HCT116 (cell line): ENCODE data around the gene TMEM9B. TPM values are rescaled to one million over a fixed set of nuclear protein-coding genes. Genes with fewer than 3 reads are reported as not detected.

Experiments used
- ATAC-seq: fragments of 200-7000 bp; cut with Tn5 transposase; 2 replicates; pipeline ENCODE4 v1.9.1; 2020; ENCODE audit warnings: mild to moderate bottlenecking, moderate library complexity
- BruUV-seq: library from RNA; stranded (reverse); fragments of 400-500 nt; replicated peaks from 2 replicates; lab custom pipeline; 2021; lab: Mats Ljungman, UMichigan
- CTCF ChIA-PET: fragments of 300-600 bp; sonication (Branson Sonifier 250); formaldehyde crosslinking; loops from one replicate; lab custom pipeline; 2021; ENCODE audit warnings: antibody characterized with exemption; lab: Charles Lee
- POLR2A ChIA-PET: fragments of 300-600, 350-600 bp; sonication (Branson Sonifier 250); formaldehyde crosslinking; loops from one replicate; lab custom pipeline; 2021; ENCODE audit warnings: antibody characterized with exemption; lab: Charles Lee
- RAD21 ChIA-PET, 2 experiments: fragments of 300-600 bp; sonication (Branson Sonifier 250); formaldehyde crosslinking; loops; one replicate each; lab custom pipeline; 2023; ENCODE audit warnings: low total read pairs in 2 of 2; ENCODE audit not compliant: uncharacterized antibody in 2 of 2, unreplicated experiment in 2 of 2, low non-redundant PET in 1 of 2; lab: Charles Lee
- DNase-seq: peaks from one replicate; pipeline ENCODE4 v3.0.0-alpha.2; 2010; ENCODE audit warnings: low read depth, low spot score
- H2AFZ ChIP-seq: fragments of 200-600 bp; shearing (Covaris generic), sonication (generic); 2 replicates; pipeline ENCODE4 v1.6.1; 2017; ENCODE audit warnings: low read depth, mixed run types, mixed read lengths, antibody characterized with exemption, low read length; ENCODE audit not compliant: poor library complexity, severe bottlenecking
- H3K27ac ChIP-seq: 2 replicates; pipeline ENCODE4 v1.5.1; 2012; ENCODE audit warnings: low read depth, low read length
- H3K27me3 ChIP-seq: fragments of 200-600 bp; sonication (generic); 2 replicates; pipeline ENCODE4 v1.6.1; 2016; ENCODE audit warnings: mixed run types, low read length, mixed read lengths; ENCODE audit not compliant: insufficient read depth
- H3K36me3 ChIP-seq, 2 experiments: fragments of 200-500 bp in 1 of 2; fragments of 200-600 bp in 1 of 2; sonication (Bioruptor generic) in 1 of 2; sonication (generic) in 1 of 2; 2 replicates each; pipeline versions ENCODE4 v1.5.1 to v1.6.1; 2014 to 2016; ENCODE audit warnings: low read length in 2 of 2, inconsistent platforms in 1 of 2, mixed read lengths in 1 of 2, mixed run types in 1 of 2; ENCODE audit not compliant: insufficient read depth in 2 of 2, control insufficient read depth in 1 of 2
- H3K4me1 ChIP-seq, 2 experiments: fragments of 200-600 bp in 1 of 2; sonication (generic) in 1 of 2; 2 replicates each; pipeline versions ENCODE4 v1.5.1 to v1.6.1; 2012 to 2017; ENCODE audit warnings: low read length in 2 of 2, inconsistent platforms in 1 of 2, mild to moderate bottlenecking in 1 of 2, mixed read lengths in 1 of 2, mixed run types in 1 of 2, moderate library complexity in 1 of 2; ENCODE audit not compliant: insufficient read depth in 2 of 2, control insufficient read depth in 1 of 2
- H3K4me2 ChIP-seq: fragments of 200-600 bp; sonication (generic); 2 replicates; pipeline ENCODE4 v1.6.1; 2017; ENCODE audit warnings: mixed run types, low read length, mixed read lengths
- H3K4me3 ChIP-seq, 2 experiments: fragments of 200-600 bp in 1 of 2; sonication (generic) in 1 of 2; replicated peaks in 1 of 2; 2 replicates each; pipeline ENCODE4 v1.5.1; 2011 to 2016; ENCODE audit warnings: low read length in 2 of 2, control low read depth in 1 of 2, low read depth in 1 of 2, mild to moderate bottlenecking in 1 of 2, mixed read lengths in 1 of 2, mixed run types in 1 of 2
- H3K79me2 ChIP-seq: fragments of 200-600 bp; sonication (generic); 2 replicates; pipeline ENCODE4 v1.6.1; 2017; ENCODE audit warnings: mild to moderate bottlenecking, mixed run types, low read length, moderate library complexity, mixed read lengths; ENCODE audit not compliant: insufficient read depth
- H3K9ac ChIP-seq: fragments of 200-600 bp; sonication (generic); 2 replicates; pipeline ENCODE4 v1.6.1; 2016; ENCODE audit warnings: low read length, mixed read lengths
- H3K9me2 ChIP-seq: fragments of 200-600 bp; sonication (generic), shearing (Covaris generic); 2 replicates; pipeline ENCODE4 v1.6.1; 2017; ENCODE audit warnings: mixed run types, mild to moderate bottlenecking, moderate library complexity; ENCODE audit not compliant: insufficient read depth
- H3K9me3 ChIP-seq, 2 experiments: fragments of 200-500 bp in 1 of 2; fragments of 200-600 bp in 1 of 2; sonication (Bioruptor generic) in 1 of 2; sonication (generic) in 1 of 2; 2 replicates each; pipeline ENCODE4 v1.6.1; 2014 to 2017; ENCODE audit warnings: low read length in 2 of 2, mixed read lengths in 2 of 2, inconsistent platforms in 1 of 2, low read depth in 1 of 2, mild to moderate bottlenecking in 1 of 2, mixed run types in 1 of 2, moderate library complexity in 1 of 2; ENCODE audit not compliant: control insufficient read depth in 1 of 2, insufficient read depth in 1 of 2
- H4K20me1 ChIP-seq: fragments of 200-600 bp; sonication (generic), shearing (Covaris generic); 2 replicates; pipeline ENCODE4 v1.6.1; 2017; ENCODE audit warnings: mixed run types, mild to moderate bottlenecking, moderate library complexity; ENCODE audit not compliant: insufficient read depth
- CEBPB ChIP-seq: IDR thresholded peaks from 2 replicates; pipeline ENCODE4 v1.6.1; 2012; ENCODE audit warnings: low read depth
- CTCF ChIP-seq, 3 experiments: fragments of 200-600 bp in 1 of 3; sonication (generic) in 1 of 3; IDR thresholded peaks in 2 of 3; conservative IDR thresholded peaks in 1 of 3; 2 replicates each; pipeline ENCODE4 v1.5.1; 2012 to 2017; ENCODE audit warnings: low read depth in 2 of 3, low read length in 2 of 3, antibody characterized with exemption in 1 of 3, borderline replicate concordance in 1 of 3, control low read depth in 1 of 3, mild to moderate bottlenecking in 1 of 3, mixed read lengths in 1 of 3, mixed run types in 1 of 3, moderate library complexity in 1 of 3; ENCODE audit not compliant: insufficient read depth in 1 of 3
- EGR1 ChIP-seq: IDR thresholded peaks from 2 replicates; pipeline ENCODE4 v1.6.1; 2012; ENCODE audit warnings: low read depth
- ELF1 ChIP-seq: IDR thresholded peaks from 2 replicates; pipeline ENCODE4 v1.6.1; 2012; ENCODE audit warnings: low read depth, borderline replicate concordance
- EZH2phosphoT487 ChIP-seq: fragments of 200-600 bp; IDR thresholded peaks from 2 replicates; pipeline ENCODE4 v1.6.1; 2018; ENCODE audit warnings: antibody characterized with exemption, borderline replicate concordance
- POLR2A ChIP-seq: IDR thresholded peaks from 2 replicates; pipeline ENCODE4 v1.7.0; 2011; ENCODE audit warnings: borderline replicate concordance; ENCODE audit not compliant: insufficient read depth, insufficient read length; ENCODE audit errors: extremely low read depth
- POLR2AphosphoS5 ChIP-seq: IDR thresholded peaks from 2 replicates; pipeline ENCODE4 v1.6.1; 2011; ENCODE audit warnings: mild to moderate bottlenecking, low read depth, low read length, moderate library complexity
- REST ChIP-seq: IDR thresholded peaks from 2 replicates; pipeline ENCODE4 v1.6.1; 2012; ENCODE audit warnings: low read depth
- SIN3A ChIP-seq: IDR thresholded peaks from 2 replicates; pipeline ENCODE4 v1.6.1; 2012; ENCODE audit warnings: low read depth
- SP1 ChIP-seq: IDR thresholded peaks from 2 replicates; pipeline ENCODE4 v1.6.1; 2012; ENCODE audit warnings: low read depth
- TCF7L2 ChIP-seq: IDR thresholded peaks from 2 replicates; pipeline ENCODE4 v1.7.0; 2011; ENCODE audit warnings: borderline replicate concordance, inconsistent platforms; ENCODE audit not compliant: insufficient read depth, insufficient read length; ENCODE audit errors: extremely low read depth
- ZNF274 ChIP-seq: fragments of 200-500 bp; sonication (Bioruptor generic); IDR thresholded peaks from 2 replicates; pipeline ENCODE4 v1.6.1; 2014; ENCODE audit warnings: mild to moderate bottlenecking, low read depth, low read length, inconsistent platforms
- intact Hi-C: fragments of 100-400 bp; cut with micrococcal nuclease; formaldehyde crosslinking; loops from 2 replicates; pipeline ENCODE4 v1.10.0; 2022
- total RNA-seq: library from RNA; stranded (reverse); gene quantifications from one replicate; pipeline ENCODE4 v1.2.1, GENCODE V29; 2021; ENCODE audit not compliant: unreplicated experiment
- TF ChIP-seq, protein P1 (sequence below): IDR thresholded peaks from 2 replicates; pipeline ENCODE4 v1.6.1; 2012

The TMEM9B gene
- total RNA-seq, 1 experiment from 2014 or later, result 26.8 TPM

GRCh38 chr11:8971924-8972316 lies 7.7 kb upstream of the TMEM9B start:
- BruUV-seq, result no TSS peak
- RAD21 ChIA-PET, result no interaction called here
- ATAC-seq, result no peak
- CTCF ChIA-PET, result no interaction called here
- POLR2A ChIA-PET, result no interaction called here
- intact Hi-C loops, result no loop called here
- H3K27me3 ChIP-seq, result no peaks in the 10 kb centered on the region
- H4K20me1 ChIP-seq, result no peaks in the 10 kb centered on the region
- H3K9me2 ChIP-seq, result no peaks in the 10 kb centered on the region
- H3K27ac ChIP-seq, result no peak overlapping the region
- H3K36me3 ChIP-seq, result no peaks in the 10 kb centered on the region
- no peak overlapping the region for H3K4me2 ChIP-seq
- no peak overlapping the region for H2AFZ ChIP-seq
- no peaks in the 10 kb centered on the region for H3K79me2 ChIP-seq
- TF ChIP-seq POLR2A, result no peak
- TF ChIP-seq CTCF (IDR thresholded peaks at IDR 0.05 in 2 of 3, conservative IDR thresholded peaks at IDR 0.05 in 1 of 3; ENCODE audit: borderline replicate concordance in 1 of 3, insufficient read depth in 1 of 3, low read depth in 2 of 3, low read length in 2 of 3), result no peak
- TF ChIP-seq SIN3A, result no peak
- no peak for TF ChIP-seq EGR1
- TF ChIP-seq POLR2AphosphoS5, result no peak
- no peak for TF ChIP-seq REST
- TF ChIP-seq ELF1, result no peak
- no peak for TF ChIP-seq CEBPB
- TF ChIP-seq SP1, result no peak
- TF ChIP-seq ZNF274, result no peak
- no peak for TF ChIP-seq EZH2phosphoT487
- TF ChIP-seq TCF7L2, result no peak
- TF ChIP-seq, protein P1, sequence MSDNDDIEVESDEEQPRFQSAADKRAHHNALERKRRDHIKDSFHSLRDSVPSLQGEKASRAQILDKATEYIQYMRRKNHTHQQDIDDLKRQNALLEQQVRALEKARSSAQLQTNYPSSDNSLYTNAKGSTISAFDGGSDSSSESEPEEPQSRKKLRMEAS, result no peak
- TF ChIP-seq, all 23 proteins: peak for 0
- Histone ChIP-seq H3K4me1 (no peaks in the 10 kb centered on the region), H3K9me3 (no peaks in the 10 kb centered on the region), H3K4me3 (no peak overlapping the region), H3K9ac (no peak overlapping the region)
- DNase-seq, result no peak
